HepG2 (cell line): ENCODE data around the gene SMCO4. TPM values are rescaled to one million over a fixed set of nuclear protein-coding genes. Genes with fewer than 3 reads are reported as not detected.
A peak's percentile ranks its signal among the peaks of the same experiment; 100 is the strongest.

ENCODE experiments used
- ASH2L ChIP-seq: fragments of 300-600, 200-600 bp; sonication (generic); IDR thresholded peaks from 2 replicates; pipeline ENCODE4 v1.7.0; 2017; ENCODE audit warnings: low read depth, mild to moderate bottlenecking, moderate library complexity, mixed read lengths, low read length; ENCODE audit not compliant: insufficient read length
- BRCA1 ChIP-seq: sonication (generic); formaldehyde crosslinking; IDR thresholded peaks from 2 replicates; pipeline ENCODE4 v1.4.0; 2020; ENCODE audit warnings: missing genetic modification reagents
- GABPB1 ChIP-seq: IDR thresholded peaks from 2 replicates; pipeline ENCODE4 v1.6.1; 2016; ENCODE audit warnings: mild to moderate bottlenecking, missing genetic modification reagents, moderate library complexity, missing compliant biosample characterization
- HMG20B ChIP-seq: conservative IDR thresholded peaks from 2 replicates; pipeline ENCODE4 v1.6.1; 2016; ENCODE audit warnings: missing genetic modification reagents, missing compliant biosample characterization
- HOXA7 ChIP-seq: sonication (generic); formaldehyde crosslinking; IDR thresholded peaks from 2 replicates; pipeline ENCODE4 v1.8.1; 2022; ENCODE audit warnings: mild to moderate bottlenecking, missing genetic modification reagents, moderate library complexity
- KDM4B ChIP-seq: sonication (generic); formaldehyde crosslinking; IDR thresholded peaks from 2 replicates; pipeline ENCODE4 v1.4.0; 2020; ENCODE audit warnings: missing genetic modification reagents
- MAFF ChIP-seq: IDR thresholded peaks from 2 replicates; pipeline ENCODE4 v1.6.1; 2011; ENCODE audit warnings: low read depth, low read length, improper control_type of control experiment
- MYC ChIP-seq: sonication (generic); formaldehyde crosslinking; IDR thresholded peaks from 2 replicates; pipeline ENCODE4 v1.9.0; 2021; ENCODE audit warnings: missing genetic modification reagents, borderline replicate concordance
- NCOR1 ChIP-seq: fragments of 200-600 bp; sonication (generic); IDR thresholded peaks from 2 replicates; pipeline ENCODE4 v1.7.0; 2017; ENCODE audit warnings: antibody characterized with exemption, low read length, borderline replicate concordance
- NFYB ChIP-seq: sonication (generic); formaldehyde crosslinking; IDR thresholded peaks from 2 replicates; pipeline ENCODE4 v1.4.0; 2020; ENCODE audit warnings: missing genetic modification reagents
- NRL ChIP-seq: sonication (generic); formaldehyde crosslinking; IDR thresholded peaks from 2 replicates; pipeline ENCODE4 v1.5.0; 2020; ENCODE audit warnings: missing genetic modification reagents, mild to moderate bottlenecking, moderate library complexity, borderline replicate concordance
- YY1 ChIP-seq: IDR thresholded peaks from 2 replicates; pipeline ENCODE4 v1.6.1; 2011; ENCODE audit warnings: low read length, low read depth, moderate library complexity, mild to moderate bottlenecking; ENCODE audit not compliant: insufficient read depth, insufficient replicate concordance
- ZNF138 ChIP-seq: sonication (generic); formaldehyde crosslinking; IDR thresholded peaks from 2 replicates; pipeline ENCODE4 v1.5.0; 2020; ENCODE audit warnings: mild to moderate bottlenecking, low read depth, missing genetic modification reagents
- ZNF224 ChIP-seq: sonication (generic); formaldehyde crosslinking; IDR thresholded peaks from 2 replicates; pipeline ENCODE4 v1.5.0; 2020; ENCODE audit warnings: mild to moderate bottlenecking, missing genetic modification reagents
- ZNF296 ChIP-seq: sonication (generic); formaldehyde crosslinking; conservative IDR thresholded peaks from 2 replicates; pipeline ENCODE4 v1.5.0; 2020; ENCODE audit warnings: mild to moderate bottlenecking, missing genetic modification reagents
- ZNF3 ChIP-seq: IDR thresholded peaks from 2 replicates; pipeline ENCODE4 v1.7.0; 2017; ENCODE audit warnings: inconsistent platforms
- ZNF326 ChIP-seq: sonication (generic); formaldehyde crosslinking; IDR thresholded peaks from 2 replicates; pipeline ENCODE4 v1.4.0; 2020; ENCODE audit warnings: missing genetic modification reagents, borderline replicate concordance
- ZNF460 ChIP-seq: sonication (generic); formaldehyde crosslinking; IDR thresholded peaks from 2 replicates; pipeline ENCODE4 v1.5.1; 2020; ENCODE audit warnings: missing genetic modification reagents, mild to moderate bottlenecking, borderline replicate concordance
- ZNF674 ChIP-seq: sonication (generic); formaldehyde crosslinking; IDR thresholded peaks from 2 replicates; pipeline ENCODE4 v1.5.0; 2020; ENCODE audit warnings: low read depth, mild to moderate bottlenecking, missing genetic modification reagents
- ZNF747 ChIP-seq: sonication (generic); formaldehyde crosslinking; IDR thresholded peaks from 2 replicates; pipeline ENCODE4 v1.8.1; 2023; ENCODE audit warnings: missing genetic modification reagents, mild to moderate bottlenecking, borderline replicate concordance
- ZNF772 ChIP-seq: sonication (generic); formaldehyde crosslinking; IDR thresholded peaks from 2 replicates; pipeline ENCODE4 v1.5.0; 2020; ENCODE audit warnings: mild to moderate bottlenecking, missing genetic modification reagents
- ZNF780A ChIP-seq: sonication (generic); formaldehyde crosslinking; IDR thresholded peaks from 2 replicates; pipeline ENCODE4 v1.8.0; 2022; ENCODE audit warnings: mild to moderate bottlenecking, missing genetic modification reagents, moderate library complexity
- ZNF781 ChIP-seq: sonication (generic); formaldehyde crosslinking; IDR thresholded peaks from 2 replicates; pipeline ENCODE4 v1.5.1; 2020; ENCODE audit warnings: borderline replicate concordance, mild to moderate bottlenecking, missing genetic modification reagents; ENCODE audit errors: not compliant biosample characterization
- ZNF782 ChIP-seq: sonication (generic); formaldehyde crosslinking; IDR thresholded peaks from 2 replicates; pipeline ENCODE4 v1.4.0; 2020; ENCODE audit warnings: missing genetic modification reagents, mild to moderate bottlenecking, borderline replicate concordance
- ZSCAN25 ChIP-seq: sonication (generic); formaldehyde crosslinking; IDR thresholded peaks from 2 replicates; pipeline ENCODE4 v1.8.0; 2022; ENCODE audit warnings: mild to moderate bottlenecking, missing genetic modification reagents
- polyA plus RNA-seq, 8 experiments: library from polyadenylated mRNA; depleted of rRNA in 3 of 8; stranded (reverse) in 7 of 8; unstranded in 1 of 8; fragments of >200 nt; fragmentation: Illumina TruSeq in 4 of 8; extraction: Trizol in 4 of 8; gene quantifications; 2 replicates each; pipeline versions ENCODE4 v1.2.1 to v1.2.3, GENCODE V29; 2011 to 2016; ENCODE audit warnings: low read depth in 4 of 8, missing spikeins in 1 of 8, mixed read lengths in 1 of 8; ENCODE audit not compliant: insufficient read depth in 1 of 8
- total RNA-seq, 5 experiments: library from RNA; depleted of rRNA; stranded (reverse); fragments of >200 nt; fragmentation: Illumina TruSeq; extraction: Trizol; gene quantifications; 2 replicates each; pipeline ENCODE4 v1.2.3, GENCODE V29; 2016; ENCODE audit warnings: low read depth in 1 of 5
- TF ChIP-seq, protein P1 (sequence below): sonication (generic); formaldehyde crosslinking; IDR thresholded peaks from 2 replicates; pipeline ENCODE4 v1.5.1; 2020; ENCODE audit warnings: mild to moderate bottlenecking, moderate library complexity, missing genetic modification reagents
- TF ChIP-seq, protein P2 (sequence below): sonication (generic); formaldehyde crosslinking; conservative IDR thresholded peaks from 2 replicates; pipeline ENCODE4 v1.8.1; 2023; ENCODE audit warnings: missing genetic modification reagents
- TF ChIP-seq, protein P3 (sequence below): sonication (generic); formaldehyde crosslinking; IDR thresholded peaks from 2 replicates; pipeline ENCODE4 v1.4.0; 2020; ENCODE audit warnings: mild to moderate bottlenecking, missing genetic modification reagents

Gene SMCO4
- total and polyA plus RNA-seq, 2 of the 13 experiments (the other 11 are each of a cell fraction or from before 2014, with no cell fraction given) = 10.6 to 28.5 TPM

DNA sequence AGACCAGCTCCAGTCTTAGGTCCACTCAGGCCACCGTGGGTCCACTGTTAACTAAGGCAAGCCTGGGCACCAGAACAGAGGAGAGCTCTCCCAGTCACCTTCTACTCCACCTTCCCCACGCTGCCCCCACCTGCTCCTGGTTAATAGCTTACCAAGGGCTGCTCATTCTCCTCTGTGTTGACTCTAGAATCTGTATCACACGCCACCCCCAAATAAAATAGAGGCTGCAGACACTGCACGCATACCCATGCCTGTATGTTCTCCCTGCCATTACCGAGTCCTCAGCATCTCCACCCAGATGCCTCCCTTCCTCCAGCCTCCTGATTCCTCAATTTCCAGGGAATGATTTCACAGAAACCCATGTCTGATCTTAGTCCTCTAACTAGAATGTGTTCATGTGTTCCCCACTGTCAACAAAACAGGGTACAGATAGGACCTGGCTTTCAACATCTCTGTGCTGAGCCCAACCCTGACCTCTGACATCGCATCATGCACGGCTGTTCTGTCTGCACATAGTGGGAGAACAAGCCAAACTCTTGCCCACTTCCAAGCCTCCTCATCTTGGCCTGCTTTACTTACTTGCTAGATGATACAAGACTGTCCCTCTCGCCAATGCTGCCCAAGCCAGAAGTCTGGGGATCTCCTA lies 49.8 kb downstream of the SMCO4 start (continued):
- TF ChIP-seq KDM4B (CRISPR knock-in tag) (no peak), HOXA7 (no peak), ASH2L (peak; percentile 38), NFYB (0 out of 2 replicates have a peak, but pooled peaks have one; percentile 8), ZNF138 (no peak), ZNF460 (CRISPR knock-in tag) (no peak), GABPB1 (CRISPR knock-in tag) (no peak), HMG20B (CRISPR knock-in tag) (no peak; the same call in 1 of the 2 replicates), ZNF782 (0 out of 2 replicates have a peak, but pooled peaks have one; percentile 40), YY1 (no peak), ZNF772 (CRISPR knock-in tag) (peak; percentile 40; the same call in 1 of the 2 replicates), ZNF326 (CRISPR knock-in tag) (no peak), ZNF747 (CRISPR knock-in tag) (no peak), ZNF674 (no peak), ZNF224 (no peak), ZNF780A (CRISPR knock-in tag) (no peak), NRL (CRISPR knock-in tag) (no peak), MAFF (no peak), ZNF781 (CRISPR knock-in tag) (no peak), ZNF296 (CRISPR knock-in tag) (no peak), NCOR1 (0 out of 2 replicates have a peak, but pooled peaks have one; percentile 37), MYC (CRISPR knock-in tag) (no peak), BRCA1 (CRISPR knock-in tag) (no peak), ZSCAN25 (peak; percentile 55), ZNF3 (CRISPR knock-in tag) (no peak)
- TF ChIP-seq, protein P1, sequence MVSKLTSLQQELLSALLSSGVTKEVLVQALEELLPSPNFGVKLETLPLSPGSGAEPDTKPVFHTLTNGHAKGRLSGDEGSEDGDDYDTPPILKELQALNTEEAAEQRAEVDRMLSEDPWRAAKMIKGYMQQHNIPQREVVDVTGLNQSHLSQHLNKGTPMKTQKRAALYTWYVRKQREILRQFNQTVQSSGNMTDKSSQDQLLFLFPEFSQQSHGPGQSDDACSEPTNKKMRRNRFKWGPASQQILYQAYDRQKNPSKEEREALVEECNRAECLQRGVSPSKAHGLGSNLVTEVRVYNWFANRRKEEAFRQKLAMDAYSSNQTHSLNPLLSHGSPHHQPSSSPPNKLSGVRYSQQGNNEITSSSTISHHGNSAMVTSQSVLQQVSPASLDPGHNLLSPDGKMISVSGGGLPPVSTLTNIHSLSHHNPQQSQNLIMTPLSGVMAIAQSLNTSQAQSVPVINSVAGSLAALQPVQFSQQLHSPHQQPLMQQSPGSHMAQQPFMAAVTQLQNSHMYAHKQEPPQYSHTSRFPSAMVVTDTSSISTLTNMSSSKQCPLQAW = peak; percentile 82
- TF ChIP-seq, protein P2, sequence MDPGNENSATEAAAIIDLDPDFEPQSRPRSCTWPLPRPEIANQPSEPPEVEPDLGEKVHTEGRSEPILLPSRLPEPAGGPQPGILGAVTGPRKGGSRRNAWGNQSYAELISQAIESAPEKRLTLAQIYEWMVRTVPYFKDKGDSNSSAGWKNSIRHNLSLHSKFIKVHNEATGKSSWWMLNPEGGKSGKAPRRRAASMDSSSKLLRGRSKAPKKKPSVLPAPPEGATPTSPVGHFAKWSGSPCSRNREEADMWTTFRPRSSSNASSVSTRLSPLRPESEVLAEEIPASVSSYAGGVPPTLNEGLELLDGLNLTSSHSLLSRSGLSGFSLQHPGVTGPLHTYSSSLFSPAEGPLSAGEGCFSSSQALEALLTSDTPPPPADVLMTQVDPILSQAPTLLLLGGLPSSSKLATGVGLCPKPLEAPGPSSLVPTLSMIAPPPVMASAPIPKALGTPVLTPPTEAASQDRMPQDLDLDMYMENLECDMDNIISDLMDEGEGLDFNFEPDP (CRISPR knock-in tag) = no peak
- TF ChIP-seq, protein P3, sequence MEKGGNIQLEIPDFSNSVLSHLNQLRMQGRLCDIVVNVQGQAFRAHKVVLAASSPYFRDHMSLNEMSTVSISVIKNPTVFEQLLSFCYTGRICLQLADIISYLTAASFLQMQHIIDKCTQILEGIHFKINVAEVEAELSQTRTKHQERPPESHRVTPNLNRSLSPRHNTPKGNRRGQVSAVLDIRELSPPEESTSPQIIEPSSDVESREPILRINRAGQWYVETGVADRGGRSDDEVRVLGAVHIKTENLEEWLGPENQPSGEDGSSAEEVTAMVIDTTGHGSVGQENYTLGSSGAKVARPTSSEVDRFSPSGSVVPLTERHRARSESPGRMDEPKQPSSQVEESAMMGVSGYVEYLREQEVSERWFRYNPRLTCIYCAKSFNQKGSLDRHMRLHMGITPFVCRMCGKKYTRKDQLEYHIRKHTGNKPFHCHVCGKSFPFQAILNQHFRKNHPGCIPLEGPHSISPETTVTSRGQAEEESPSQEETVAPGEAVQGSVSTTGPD (CRISPR knock-in tag) = 0 out of 2 replicates have a peak, but pooled peaks have one; percentile 48
